Measurements from ENCODE around the gene NIPBL. TPM values are rescaled to one million over a fixed set of nuclear protein-coding genes. Genes with fewer than 3 reads are reported as not detected.

The NIPBL gene
- total and polyA plus RNA-seq, 8 donors: 48.8 to 80.2 (median 67.6) TPM

DNA sequence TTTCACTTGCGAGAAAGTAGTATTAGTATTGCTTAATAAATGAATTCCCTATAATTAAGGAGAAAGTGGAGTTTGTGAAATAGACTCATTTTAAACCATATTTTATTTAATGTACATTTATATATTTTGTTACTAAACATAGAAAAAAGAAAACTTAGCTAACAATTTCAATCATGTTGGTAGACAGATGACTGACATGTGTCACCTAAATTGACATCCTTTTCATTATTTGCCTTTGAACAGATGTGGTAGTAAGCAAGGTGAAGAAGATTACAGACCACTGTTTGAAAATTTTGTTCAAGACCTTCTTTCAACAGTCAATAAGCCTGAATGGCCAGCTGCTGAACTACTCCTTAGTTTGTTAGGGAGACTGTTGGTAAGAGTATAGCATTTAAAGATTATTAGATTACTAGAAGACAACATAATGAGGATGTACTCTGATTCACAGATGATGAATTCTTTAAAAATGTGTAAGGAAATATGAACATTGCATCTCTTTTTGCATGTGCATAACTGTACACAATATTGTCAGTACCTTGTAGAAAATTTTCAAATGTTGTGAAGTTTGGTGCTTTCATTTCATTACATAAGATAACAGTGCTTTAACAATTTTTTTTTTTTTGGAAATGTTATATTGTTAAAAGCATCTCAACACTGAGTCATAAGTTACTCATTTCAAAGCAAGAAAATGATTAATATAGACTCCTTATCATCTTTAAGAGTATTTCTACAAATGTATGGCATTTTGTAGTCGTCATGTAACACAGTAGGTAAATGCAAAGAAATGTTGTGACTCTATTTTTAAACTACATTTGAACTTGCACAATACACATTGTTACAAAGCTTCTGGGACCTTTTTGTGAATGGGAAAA, 139.5 kb downstream of the NIPBL start:
- Histone ChIP-seq H3K27ac (no peak overlapping the region), H3K9me3 (no peaks in the 10 kb centered on the region), H3K27me3 (no peaks in the 10 kb centered on the region), H3K4me1 (no peaks in the 10 kb centered on the region), H3K4me3 (no peak overlapping the region), H3K36me3 (peaks cover 7 to 74% of the 10 kb centered on the region in 2 donors)
- no peak for ATAC-seq
- no peak for DNase-seq
- intact Hi-C loops (cut with DNase I): no loop called here
- TF ChIP-seq, protein P1, sequence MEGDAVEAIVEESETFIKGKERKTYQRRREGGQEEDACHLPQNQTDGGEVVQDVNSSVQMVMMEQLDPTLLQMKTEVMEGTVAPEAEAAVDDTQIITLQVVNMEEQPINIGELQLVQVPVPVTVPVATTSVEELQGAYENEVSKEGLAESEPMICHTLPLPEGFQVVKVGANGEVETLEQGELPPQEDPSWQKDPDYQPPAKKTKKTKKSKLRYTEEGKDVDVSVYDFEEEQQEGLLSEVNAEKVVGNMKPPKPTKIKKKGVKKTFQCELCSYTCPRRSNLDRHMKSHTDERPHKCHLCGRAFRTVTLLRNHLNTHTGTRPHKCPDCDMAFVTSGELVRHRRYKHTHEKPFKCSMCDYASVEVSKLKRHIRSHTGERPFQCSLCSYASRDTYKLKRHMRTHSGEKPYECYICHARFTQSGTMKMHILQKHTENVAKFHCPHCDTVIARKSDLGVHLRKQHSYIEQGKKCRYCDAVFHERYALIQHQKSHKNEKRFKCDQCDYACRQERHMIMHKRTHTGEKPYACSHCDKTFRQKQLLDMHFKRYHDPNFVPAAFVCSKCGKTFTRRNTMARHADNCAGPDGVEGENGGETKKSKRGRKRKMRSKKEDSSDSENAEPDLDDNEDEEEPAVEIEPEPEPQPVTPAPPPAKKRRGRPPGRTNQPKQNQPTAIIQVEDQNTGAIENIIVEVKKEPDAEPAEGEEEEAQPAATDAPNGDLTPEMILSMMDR (IDR thresholded peaks at IDR 0.05): no peak

DNA sequence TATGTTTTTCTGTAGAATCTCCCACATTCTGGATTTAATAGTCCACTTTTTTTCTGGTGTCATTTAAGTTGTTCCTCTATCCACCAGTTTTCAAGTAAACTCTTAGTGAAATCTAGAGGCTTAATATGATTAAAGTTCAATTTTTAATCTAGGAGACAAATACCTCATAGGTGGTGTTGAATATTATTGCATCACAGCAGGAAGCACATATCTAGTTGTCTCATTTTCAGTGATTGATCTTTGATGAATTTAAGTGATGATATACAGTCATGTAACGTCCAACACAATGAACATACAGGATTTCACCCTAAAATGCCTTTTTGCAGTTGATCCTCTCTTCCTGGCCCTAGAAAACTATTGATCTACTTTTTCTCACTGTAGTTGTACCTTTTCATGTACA, 152.3 kb downstream of the NIPBL start:
- H3K4me1 ChIP-seq: no peaks in the 10 kb centered on the region
- ATAC-seq (no peak), DNase-seq (no peak)
- peaks cover 0 to 72% of the 10 kb centered on the region in 2 donors for H3K36me3 ChIP-seq
- intact Hi-C loops (cut with DNase I): no loop called here
- no peak overlapping the region for H3K27ac ChIP-seq
- TF ChIP-seq, protein P1 (IDR thresholded peaks at IDR 0.05): no peak
- H3K9me3 ChIP-seq: no peaks in the 10 kb centered on the region
- no peak overlapping the region for H3K4me3 ChIP-seq
- no peaks in the 10 kb centered on the region for H3K27me3 ChIP-seq

DNA sequence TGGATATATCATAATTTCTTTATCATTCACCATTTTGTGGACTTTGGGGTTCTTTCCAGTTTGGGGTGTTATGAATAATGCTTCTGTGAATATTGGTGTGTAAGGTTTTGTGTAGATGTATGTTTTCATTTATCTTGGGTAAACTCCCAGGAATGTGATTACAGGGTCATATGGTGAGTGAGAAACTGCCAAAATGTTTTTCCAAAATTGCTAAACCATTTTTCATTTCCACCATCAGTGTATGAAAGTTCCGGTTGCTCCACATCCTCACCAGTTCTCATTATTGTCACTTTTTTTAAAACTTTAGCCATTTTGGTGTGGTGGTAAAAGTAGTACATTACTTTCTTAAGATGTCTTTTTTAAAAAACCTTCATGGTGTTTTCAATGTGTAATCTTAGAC, 152.9 kb downstream of the NIPBL start:
- Histone ChIP-seq H3K9me3 (no peaks in the 10 kb centered on the region), H3K27me3 (no peaks in the 10 kb centered on the region), H3K27ac (no peak overlapping the region), H3K4me1 (no peaks in the 10 kb centered on the region), H3K36me3 (peaks cover 0 to 67% of the 10 kb centered on the region in 2 donors), H3K4me3 (no peak overlapping the region)
- ATAC-seq: no peak
- DNase-seq: no peak
- intact Hi-C loops (cut with DNase I): no loop called here
- TF ChIP-seq, protein P1 (IDR thresholded peaks at IDR 0.05): no peak

DNA sequence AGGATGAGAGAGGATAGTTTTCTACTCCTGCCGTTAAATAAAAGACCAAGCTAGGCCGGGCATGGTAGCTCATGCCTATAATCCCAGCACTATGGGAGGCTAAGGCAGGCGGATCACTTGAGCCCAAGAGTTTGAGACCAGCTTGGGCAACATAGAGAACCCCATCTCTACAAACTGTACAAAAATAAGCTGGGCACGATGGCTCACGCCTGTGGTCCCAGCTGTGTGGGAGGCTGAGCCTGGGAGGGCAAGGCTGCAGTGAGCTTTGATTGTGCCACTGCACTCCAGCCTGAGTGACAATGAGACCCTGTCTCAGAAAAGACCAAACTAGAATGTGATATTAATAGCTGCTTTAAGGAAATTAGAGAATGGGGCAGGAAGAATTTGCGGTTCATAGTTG, 158.4 kb downstream of the NIPBL start:
- TF ChIP-seq, protein P1 (IDR thresholded peaks at IDR 0.05): no peak
- intact Hi-C loops (cut with DNase I): no loop called here
- Histone ChIP-seq H3K4me3 (no peak overlapping the region), H3K27me3 (no peaks in the 10 kb centered on the region), H3K36me3 (peaks cover 0 to 42% of the 10 kb centered on the region in 2 donors), H3K27ac (no peak overlapping the region), H3K9me3 (no peaks in the 10 kb centered on the region), H3K4me1 (no peaks in the 10 kb centered on the region)
- ATAC-seq (no peak), DNase-seq (no peak)

DNA sequence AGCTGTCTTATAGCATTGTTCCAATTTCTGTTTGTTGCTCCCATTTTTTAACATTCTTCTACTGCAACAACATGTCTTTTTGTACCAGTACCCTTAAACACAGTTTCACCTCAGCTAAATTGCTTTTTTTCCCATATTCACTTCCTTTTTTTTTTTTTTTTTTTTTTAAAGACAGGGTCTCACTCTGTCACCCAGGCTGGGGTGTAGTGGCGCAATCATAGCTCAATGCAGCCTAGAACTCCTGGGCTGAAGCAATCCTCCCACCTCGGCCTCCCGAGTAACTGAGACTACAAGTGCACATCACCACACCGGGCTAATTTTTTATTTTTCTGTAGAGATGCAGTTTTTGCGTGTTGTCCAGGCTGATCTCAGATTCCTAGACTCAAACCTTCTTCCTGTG, 161.3 kb downstream of the NIPBL start:
- no peaks in the 10 kb centered on the region for H3K9me3 ChIP-seq
- peaks cover 0 to 48% of the 10 kb centered on the region in 2 donors for H3K36me3 ChIP-seq

More for the DNA sequence above, 161.3 kb downstream of the NIPBL start:
- TF ChIP-seq, protein P1 (IDR thresholded peaks at IDR 0.05): no peak
- no peaks in the 10 kb centered on the region for H3K27me3 ChIP-seq
- H3K4me1 ChIP-seq: no peaks in the 10 kb centered on the region
- no peak overlapping the region for H3K27ac ChIP-seq
- intact Hi-C loops (cut with DNase I): no loop called here
- H3K4me3 ChIP-seq: no peak overlapping the region
- no peak for ATAC-seq
- DNase-seq: no peak

Data from left lung (tissue), 10 donors.